Mesendoderm (in vitro differentiated cells): ENCODE measurements around the gene SPATA21.

Experiments used
- DNase-seq: peaks from one replicate; pipeline ENCODE4 v3.0.0; 2013
- H2AK5ac ChIP-seq: 2 replicates; pipeline ENCODE4 v1.6.1; 2013; ENCODE audit warnings: low read length, inconsistent platforms
- H2BK120ac ChIP-seq: 2 replicates; pipeline ENCODE4 v1.6.1; 2013; ENCODE audit warnings: low read depth, mild to moderate bottlenecking, low read length, moderate library complexity, mixed read lengths
- H2BK15ac ChIP-seq: replicated peaks from 2 replicates; pipeline ENCODE4 v1.6.1; 2013; ENCODE audit warnings: low read depth, mild to moderate bottlenecking, moderate library complexity
- H2BK5ac ChIP-seq: 2 replicates; pipeline ENCODE4 v1.6.1; 2013; ENCODE audit warnings: low read length, inconsistent platforms
- H3K18ac ChIP-seq: 2 replicates; pipeline ENCODE4 v1.6.1; 2013; ENCODE audit warnings: mild to moderate bottlenecking, low read length, mixed read lengths
- H3K23ac ChIP-seq: one replicate; pipeline ENCODE4 v1.6.1; 2013; ENCODE audit warnings: low read length
- H3K27ac ChIP-seq: 2 replicates; pipeline ENCODE4 v1.5.1; 2013; ENCODE audit warnings: low read depth, mild to moderate bottlenecking, inconsistent platforms, low read length, moderate library complexity
- H3K27me3 ChIP-seq: 2 replicates; pipeline ENCODE4 v1.6.1; 2013; ENCODE audit warnings: low read length, control low read depth, mild to moderate bottlenecking, inconsistent platforms; ENCODE audit not compliant: insufficient read depth, poor library complexity
- H3K36me3 ChIP-seq: 2 replicates; pipeline ENCODE4 v1.6.1; 2013; ENCODE audit warnings: low read length, inconsistent platforms; ENCODE audit not compliant: control insufficient read depth, insufficient read depth
- H3K4ac ChIP-seq: one replicate; pipeline ENCODE4 v1.6.1; 2013; ENCODE audit warnings: low read depth, mild to moderate bottlenecking, low read length, moderate library complexity
- H3K4me1 ChIP-seq: 2 replicates; pipeline ENCODE4 v1.6.1; 2013; ENCODE audit warnings: low read depth, low read length, inconsistent platforms; ENCODE audit not compliant: control insufficient read depth
- H3K4me2 ChIP-seq: 2 replicates; pipeline ENCODE4 v1.6.1; 2013; ENCODE audit warnings: low read length
- H3K4me3 ChIP-seq: 2 replicates; pipeline ENCODE4 v1.5.1; 2013; ENCODE audit warnings: mild to moderate bottlenecking, low read length
- H3K56ac ChIP-seq: one replicate; pipeline ENCODE4 v1.6.1; 2013; ENCODE audit warnings: low read length
- H3K79me1 ChIP-seq: 2 replicates; pipeline ENCODE4 v1.6.1; 2013; ENCODE audit warnings: low read length, inconsistent platforms
- H3K79me2 ChIP-seq: 2 replicates; pipeline ENCODE4 v1.6.1; 2013; ENCODE audit warnings: mild to moderate bottlenecking, low read length; ENCODE audit not compliant: control insufficient read depth, insufficient read depth
- H3K9ac ChIP-seq: 2 replicates; pipeline ENCODE4 v1.6.1; 2013; ENCODE audit warnings: low read length, inconsistent platforms
- H4K5ac ChIP-seq: one replicate; pipeline ENCODE4 v1.6.1; 2013; ENCODE audit warnings: low read length
- H4K8ac ChIP-seq: one replicate; pipeline ENCODE4 v1.6.1; 2013; ENCODE audit warnings: low read depth, mild to moderate bottlenecking, control low read depth, low read length, moderate library complexity
- WGBS: extraction: QIAGEN DNeasy Blood & Tissue Kit; methylation state at CpG from one replicate; pipeline ENCODE4 v1.1.7; 2013; ENCODE audit warnings: low lambda C conversion rate, missing lambda C conversion rate; ENCODE audit not compliant: insufficient coverage; ENCODE audit errors: extremely low coverage; 5-methylcytosine and 5-hydroxymethylcytosine counted together

SPATA21 gene

GRCh38 chr1:16385659-16386453 lies 51.4 kb downstream of the SPATA21 start:
- WGBS: no CpG with 5 or more reads among the region's 9 CpGs

GRCh38 chr1:16383888-16384287 lies 53.3 kb downstream of the SPATA21 start:
- no peak for DNase-seq
- Histone ChIP-seq H3K36me3 (no peaks in the 10 kb centered on the region), H3K27ac (no peak overlapping the region), H3K4me3 (no peak overlapping the region), H2BK120ac (no peak overlapping the region), H2BK5ac (no peak overlapping the region), H3K27me3 (no peaks in the 10 kb centered on the region), H4K8ac (no peak overlapping the region), H3K9ac (no peak overlapping the region), H2BK15ac (no peak overlapping the region), H4K5ac (no peak overlapping the region), H3K18ac (no peak overlapping the region), H3K56ac (no peak overlapping the region), H2AK5ac (no peak overlapping the region), H3K79me2 (peaks cover 78% of the 10 kb centered on the region), H3K23ac (no peak overlapping the region), H3K4me2 (no peak overlapping the region), H3K79me1 (peaks cover 22% of the 10 kb centered on the region), H3K4me1 (peaks cover 5% of the 10 kb centered on the region), H3K4ac (no peak overlapping the region)
- WGBS: 100% methylated on average over 1 of the region's 5 CpGs

More at GRCh38 chr1:16385659-16386453, 51.4 kb downstream of the SPATA21 start:
- Histone ChIP-seq H4K5ac (no peak overlapping the region), H3K18ac (no peak overlapping the region), H2BK15ac (no peak overlapping the region), H3K4me2 (no peak overlapping the region), H3K4me3 (no peak overlapping the region), H3K27ac (no peak overlapping the region), H2BK5ac (no peak overlapping the region), H3K9ac (no peak overlapping the region), H3K79me1 (peaks cover 32% of the 10 kb centered on the region), H3K27me3 (no peaks in the 10 kb centered on the region), H3K56ac (no peak overlapping the region), H2BK120ac (no peak overlapping the region), H3K23ac (no peak overlapping the region), H2AK5ac (no peak overlapping the region), H3K36me3 (no peaks in the 10 kb centered on the region), H4K8ac (no peak overlapping the region), H3K79me2 (peaks cover 76% of the 10 kb centered on the region), H3K4me1 (peaks cover 5% of the 10 kb centered on the region), H3K4ac (no peak overlapping the region)
- no peak for DNase-seq

GRCh38 chr1:16380868-16381267 lies 56.4 kb downstream of the SPATA21 start:
- no peak overlapping the region for H3K4me3 ChIP-seq
- H3K79me2 ChIP-seq: peaks cover 83% of the 10 kb centered on the region
- H2BK120ac ChIP-seq: no peak overlapping the region
- H3K4me2 ChIP-seq: no peak overlapping the region
- no peak overlapping the region for H2BK15ac ChIP-seq
- H2BK5ac ChIP-seq: no peak overlapping the region
- H2AK5ac ChIP-seq: no peak overlapping the region
- H4K8ac ChIP-seq: no peak overlapping the region
- no CpG with 5 or more reads among the region's 4 CpGs for WGBS
- H3K36me3 ChIP-seq: no peaks in the 10 kb centered on the region
- H3K27ac ChIP-seq: no peak overlapping the region
- H3K56ac ChIP-seq: no peak overlapping the region
- H3K27me3 ChIP-seq: no peaks in the 10 kb centered on the region
- H3K4ac ChIP-seq: no peak overlapping the region
- H3K23ac ChIP-seq: no peak overlapping the region
- no peak overlapping the region for H3K18ac ChIP-seq
- H3K9ac ChIP-seq: no peak overlapping the region
- H3K79me1 ChIP-seq: peaks cover 19% of the 10 kb centered on the region
- DNase-seq: no peak
- H3K4me1 ChIP-seq: peaks cover 8% of the 10 kb centered on the region
- no peak overlapping the region for H4K5ac ChIP-seq

GRCh38 chr1:16378443-16378842 lies 58.8 kb downstream of the SPATA21 start:
- no peak overlapping the region for H3K27ac ChIP-seq
- H2AK5ac ChIP-seq: no peak overlapping the region
- WGBS: no CpG with 5 or more reads among the region's 7 CpGs
- H3K4me1 ChIP-seq: peaks cover 5% of the 10 kb centered on the region
- no peak overlapping the region for H2BK5ac ChIP-seq
- no peaks in the 10 kb centered on the region for H3K27me3 ChIP-seq
- no peak overlapping the region for H3K23ac ChIP-seq
- no peak overlapping the region for H3K18ac ChIP-seq
- H3K36me3 ChIP-seq: no peaks in the 10 kb centered on the region
- peaks cover 86% of the 10 kb centered on the region for H3K79me2 ChIP-seq
- H4K5ac ChIP-seq: no peak overlapping the region
- no peak overlapping the region for H3K56ac ChIP-seq
- H2BK120ac ChIP-seq: no peak overlapping the region
- no peak for DNase-seq
- H2BK15ac ChIP-seq: no peak overlapping the region
- peaks cover 16% of the 10 kb centered on the region for H3K79me1 ChIP-seq
- no peak overlapping the region for H3K4ac ChIP-seq
- no peak overlapping the region for H3K4me3 ChIP-seq
- H4K8ac ChIP-seq: no peak overlapping the region
- no peak overlapping the region for H3K4me2 ChIP-seq
- H3K9ac ChIP-seq: no peak overlapping the region

- no CpG with 5 or more reads among the region's 4 CpGs for WGBS
- Histone ChIP-seq H3K79me2 (peaks cover 86% of the 10 kb centered on the region), H3K27me3 (no peaks in the 10 kb centered on the region), H3K23ac (no peak overlapping the region), H3K4me1 (peaks cover 5% of the 10 kb centered on the region), H4K8ac (no peak overlapping the region), H3K4me3 (no peak overlapping the region), H3K4me2 (no peak overlapping the region), H3K18ac (no peak overlapping the region), H2BK5ac (no peak overlapping the region), H2BK120ac (no peak overlapping the region), H3K9ac (no peak overlapping the region), H2AK5ac (no peak overlapping the region), H3K79me1 (peaks cover 19% of the 10 kb centered on the region), H3K27ac (no peak overlapping the region), H2BK15ac (no peak overlapping the region), H3K4ac (no peak overlapping the region), H3K56ac (no peak overlapping the region), H4K5ac (no peak overlapping the region), H3K36me3 (no peaks in the 10 kb centered on the region)
- DNase-seq: no peak
Measured at GRCh38 chr1:16376971-16377370, 60.3 kb downstream of the SPATA21 start.
